Measurements from ENCODE around the gene PDE12.

Gene PDE12

GRCh38 chr3:57586778-57587177 lies 30.7 kb downstream of the PDE12 start:
- peaks cover 31% of the 10 kb centered on the region for H3K36me3 ChIP-seq (ENCODE audit: control insufficient read depth, low read length)

GRCh38 chr3:57587905-57588304 lies 31.8 kb downstream of the PDE12 start:
- Histone ChIP-seq H4K20me1 (ENCODE audit: control insufficient read depth, insufficient read depth, low read depth, low read length) (peaks cover 5% of the 10 kb centered on the region; the same call in 1 of the 2 replicates), H3K4me1 (ENCODE audit: control insufficient read depth, low read length) (peaks cover 24% of the 10 kb centered on the region), H3K4me2 (ENCODE audit: low read length) (peak overlapping the region; percentile 43), H3K36me3 (ENCODE audit: control insufficient read depth, low read length) (peaks cover 33% of the 10 kb centered on the region), H3K9me3 (ENCODE audit: control insufficient read depth, insufficient read depth, low read length) (no peaks in the 10 kb centered on the region), H3F3A (ENCODE audit: control insufficient read depth, insufficient read depth) (no peaks in the 10 kb centered on the region; the same call in 1 of the 2 replicates), H3K79me2 (ENCODE audit: control insufficient read depth, low read length) (peaks cover 96% of the 10 kb centered on the region), H3K27me3 (ENCODE audit: control insufficient read depth, low read length) (no peaks in the 10 kb centered on the region), H3K27ac (ENCODE audit: low read depth, low read length) (no peak overlapping the region), H3K9me2 (replicated peaks; ENCODE audit: control insufficient read depth, low read length) (no peaks in the 10 kb centered on the region), H3K4me3 (ENCODE audit: low read length) (0 out of 2 replicates have a peak overlapping the region, but pooled peaks have one; percentile 20)
- TF ChIP-seq EZH2phosphoT487 (IDR thresholded peaks at IDR 0.05; ENCODE audit: borderline replicate concordance, low read length), result no peak
- TF ChIP-seq, protein P1, sequence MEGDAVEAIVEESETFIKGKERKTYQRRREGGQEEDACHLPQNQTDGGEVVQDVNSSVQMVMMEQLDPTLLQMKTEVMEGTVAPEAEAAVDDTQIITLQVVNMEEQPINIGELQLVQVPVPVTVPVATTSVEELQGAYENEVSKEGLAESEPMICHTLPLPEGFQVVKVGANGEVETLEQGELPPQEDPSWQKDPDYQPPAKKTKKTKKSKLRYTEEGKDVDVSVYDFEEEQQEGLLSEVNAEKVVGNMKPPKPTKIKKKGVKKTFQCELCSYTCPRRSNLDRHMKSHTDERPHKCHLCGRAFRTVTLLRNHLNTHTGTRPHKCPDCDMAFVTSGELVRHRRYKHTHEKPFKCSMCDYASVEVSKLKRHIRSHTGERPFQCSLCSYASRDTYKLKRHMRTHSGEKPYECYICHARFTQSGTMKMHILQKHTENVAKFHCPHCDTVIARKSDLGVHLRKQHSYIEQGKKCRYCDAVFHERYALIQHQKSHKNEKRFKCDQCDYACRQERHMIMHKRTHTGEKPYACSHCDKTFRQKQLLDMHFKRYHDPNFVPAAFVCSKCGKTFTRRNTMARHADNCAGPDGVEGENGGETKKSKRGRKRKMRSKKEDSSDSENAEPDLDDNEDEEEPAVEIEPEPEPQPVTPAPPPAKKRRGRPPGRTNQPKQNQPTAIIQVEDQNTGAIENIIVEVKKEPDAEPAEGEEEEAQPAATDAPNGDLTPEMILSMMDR (IDR thresholded peaks at IDR 0.05; ENCODE audit: low read depth, low read length, poor library complexity, severe bottlenecking), result no peak

More at GRCh38 chr3:57586778-57587177, 30.7 kb downstream of the PDE12 start:
- Histone ChIP-seq H3K9me3 (ENCODE audit: control insufficient read depth, insufficient read depth, low read length) (no peaks in the 10 kb centered on the region), H3K4me2 (ENCODE audit: low read length) (no peak overlapping the region), H3K79me2 (ENCODE audit: control insufficient read depth, low read length) (peaks cover 94% of the 10 kb centered on the region), H3K4me1 (ENCODE audit: control insufficient read depth, low read length) (peaks cover 25% of the 10 kb centered on the region), H3K27ac (ENCODE audit: low read depth, low read length) (no peak overlapping the region), H4K20me1 (ENCODE audit: control insufficient read depth, insufficient read depth, low read depth, low read length) (peaks cover 7% of the 10 kb centered on the region; the same call in 1 of the 2 replicates), H3K9me2 (replicated peaks; ENCODE audit: control insufficient read depth, low read length) (no peaks in the 10 kb centered on the region), H3F3A (ENCODE audit: control insufficient read depth, insufficient read depth) (no peaks in the 10 kb centered on the region), H3K4me3 (ENCODE audit: low read length) (no peak overlapping the region), H3K27me3 (ENCODE audit: control insufficient read depth, low read length) (no peaks in the 10 kb centered on the region)
- TF ChIP-seq, protein P1 (IDR thresholded peaks at IDR 0.05; ENCODE audit: low read depth, low read length, poor library complexity, severe bottlenecking), result no peak

DNA sequence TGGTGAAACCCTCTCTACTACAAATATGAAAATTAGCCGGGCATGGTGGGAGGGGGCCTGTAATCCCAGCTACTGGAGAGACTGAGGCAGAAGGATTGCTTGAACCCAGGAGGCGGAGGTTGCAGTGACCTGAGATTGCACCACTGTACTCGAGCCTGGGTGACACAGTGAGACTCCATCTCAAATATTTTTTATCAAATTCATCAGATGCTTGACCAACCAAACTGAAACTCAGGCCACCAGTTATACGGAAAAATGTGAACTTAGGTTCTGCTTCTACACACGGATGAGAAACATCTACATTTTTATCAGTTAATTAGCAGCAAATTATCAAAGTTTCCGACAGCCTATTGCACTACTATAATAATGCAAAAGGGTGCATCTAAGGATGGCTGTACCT lies 36.2 kb downstream of the PDE12 start:
- no peak for TF ChIP-seq EZH2phosphoT487 (IDR thresholded peaks at IDR 0.05; ENCODE audit: borderline replicate concordance, low read length)
- TF ChIP-seq, protein P1 (IDR thresholded peaks at IDR 0.05; ENCODE audit: low read depth, low read length, poor library complexity, severe bottlenecking), result no peak
- no peaks in the 10 kb centered on the region for H3K9me3 ChIP-seq (ENCODE audit: control insufficient read depth, insufficient read depth, low read length)
- H3K9me2 ChIP-seq (replicated peaks; ENCODE audit: control insufficient read depth, low read length), result no peaks in the 10 kb centered on the region
- no peak overlapping the region for H3K4me2 ChIP-seq (ENCODE audit: low read length)
- no peak overlapping the region for H3K27ac ChIP-seq (ENCODE audit: low read depth, low read length)
- H3K4me3 ChIP-seq (ENCODE audit: low read length), result no peak overlapping the region
- H3K79me2 ChIP-seq (ENCODE audit: control insufficient read depth, low read length), result peaks cover 96% of the 10 kb centered on the region
- H4K20me1 ChIP-seq (ENCODE audit: control insufficient read depth, insufficient read depth, low read depth, low read length), result peaks cover 26% of the 10 kb centered on the region
- H3K27me3 ChIP-seq (ENCODE audit: control insufficient read depth, low read length), result no peaks in the 10 kb centered on the region
- H3F3A ChIP-seq (ENCODE audit: control insufficient read depth, insufficient read depth), result peaks cover 5% of the 10 kb centered on the region; the same call in 1 of the 2 replicates
- H3K4me1 ChIP-seq (ENCODE audit: control insufficient read depth, low read length), result peaks cover 37% of the 10 kb centered on the region
- peaks cover 46% of the 10 kb centered on the region for H3K36me3 ChIP-seq (ENCODE audit: control insufficient read depth, low read length)

All from DOHH2 (cell line).